GM12875 (cell line): ENCODE measurements around the gene ST14.

Experiments
- H3K4me3 ChIP-seq: one replicate; pipeline ENCODE4 v1.5.1; 2011; ENCODE audit warnings: low read depth, low read length, control low read depth
- CTCF ChIP-seq: IDR thresholded peaks from 2 replicates; pipeline ENCODE4 v1.5.1; 2011; ENCODE audit warnings: low read depth, mild to moderate bottlenecking, control low read depth, inconsistent platforms, low read length, moderate library complexity, borderline replicate concordance; ENCODE audit not compliant: insufficient read depth

Gene ST14

DNA sequence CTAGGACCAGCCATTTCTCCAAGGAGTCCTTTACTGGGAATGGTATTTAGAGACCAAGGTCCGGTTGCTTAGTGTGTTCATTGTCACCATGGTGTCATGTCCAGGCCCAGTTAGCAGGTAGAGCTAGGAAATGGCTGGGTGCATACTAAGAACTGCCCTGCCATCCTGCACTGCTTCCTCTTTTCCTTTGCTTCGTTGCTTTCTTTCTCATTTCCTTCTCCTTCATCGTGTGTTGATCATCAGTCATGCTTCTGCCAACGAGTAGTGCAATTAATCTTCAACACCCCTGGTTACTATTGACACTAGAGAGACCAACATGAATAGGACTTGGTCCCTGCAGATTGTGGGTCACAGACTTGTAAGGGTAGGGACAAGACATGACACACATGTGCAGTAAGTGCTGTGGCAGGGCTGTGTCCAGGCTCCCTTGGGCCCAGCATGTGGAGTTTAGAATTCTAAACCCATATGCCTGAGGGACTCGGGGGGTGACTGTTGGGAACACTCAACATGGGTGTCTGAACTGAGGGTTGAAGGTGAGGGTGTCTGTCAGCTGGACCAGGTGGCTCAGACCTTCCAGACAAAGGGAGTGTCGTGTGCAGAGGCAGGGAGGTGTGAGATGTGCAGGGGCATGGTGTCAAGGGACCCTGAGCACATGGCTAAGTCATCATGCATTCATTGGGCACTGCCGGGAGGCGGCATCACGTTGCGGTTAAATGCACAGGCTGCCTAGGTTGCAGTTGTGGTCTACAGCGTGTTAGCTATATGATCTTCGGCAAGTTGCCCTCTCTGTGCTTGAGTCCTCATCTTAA is 42.6 kb downstream of the ST14 start:
- H3K4me3 ChIP-seq: no peak overlapping the region
- no peak for TF ChIP-seq CTCF

- TF ChIP-seq CTCF: no peak
- H3K4me3 ChIP-seq: no peak overlapping the region
These were observed 43.5 kb downstream of the ST14 start for GRCh38 chr11:130202818-130203689.

GRCh38 chr11:130203766-130204702 is 44.5 kb downstream of the ST14 start:
- no peak for TF ChIP-seq CTCF
- H3K4me3 ChIP-seq: no peak overlapping the region

DNA sequence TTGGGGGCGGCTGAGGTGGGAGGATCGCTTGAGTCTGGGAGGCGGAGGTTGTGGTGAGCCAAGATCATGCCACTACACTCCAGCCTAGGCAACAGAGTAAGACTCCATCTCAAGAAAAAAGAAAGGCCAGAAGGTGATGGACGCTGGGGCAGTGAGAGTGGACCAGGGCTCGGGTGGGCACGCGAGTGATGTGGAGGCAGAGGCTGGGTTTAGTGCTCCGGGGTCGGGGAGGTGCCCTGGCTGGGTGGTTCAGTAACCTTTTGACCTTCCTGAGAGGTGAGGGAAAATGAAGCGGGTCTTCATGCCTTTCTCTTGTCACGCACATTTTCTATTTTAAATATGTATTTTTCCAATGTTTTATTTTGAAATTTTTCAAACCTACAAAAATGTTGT is 45.1 kb downstream of the ST14 start:
- no peak for TF ChIP-seq CTCF
- H3K4me3 ChIP-seq: no peak overlapping the region

- no peak for TF ChIP-seq CTCF
- no peak overlapping the region for H3K4me3 ChIP-seq
These were observed 46.6 kb downstream of the ST14 start for GRCh38 chr11:130206141-130206540.

DNA sequence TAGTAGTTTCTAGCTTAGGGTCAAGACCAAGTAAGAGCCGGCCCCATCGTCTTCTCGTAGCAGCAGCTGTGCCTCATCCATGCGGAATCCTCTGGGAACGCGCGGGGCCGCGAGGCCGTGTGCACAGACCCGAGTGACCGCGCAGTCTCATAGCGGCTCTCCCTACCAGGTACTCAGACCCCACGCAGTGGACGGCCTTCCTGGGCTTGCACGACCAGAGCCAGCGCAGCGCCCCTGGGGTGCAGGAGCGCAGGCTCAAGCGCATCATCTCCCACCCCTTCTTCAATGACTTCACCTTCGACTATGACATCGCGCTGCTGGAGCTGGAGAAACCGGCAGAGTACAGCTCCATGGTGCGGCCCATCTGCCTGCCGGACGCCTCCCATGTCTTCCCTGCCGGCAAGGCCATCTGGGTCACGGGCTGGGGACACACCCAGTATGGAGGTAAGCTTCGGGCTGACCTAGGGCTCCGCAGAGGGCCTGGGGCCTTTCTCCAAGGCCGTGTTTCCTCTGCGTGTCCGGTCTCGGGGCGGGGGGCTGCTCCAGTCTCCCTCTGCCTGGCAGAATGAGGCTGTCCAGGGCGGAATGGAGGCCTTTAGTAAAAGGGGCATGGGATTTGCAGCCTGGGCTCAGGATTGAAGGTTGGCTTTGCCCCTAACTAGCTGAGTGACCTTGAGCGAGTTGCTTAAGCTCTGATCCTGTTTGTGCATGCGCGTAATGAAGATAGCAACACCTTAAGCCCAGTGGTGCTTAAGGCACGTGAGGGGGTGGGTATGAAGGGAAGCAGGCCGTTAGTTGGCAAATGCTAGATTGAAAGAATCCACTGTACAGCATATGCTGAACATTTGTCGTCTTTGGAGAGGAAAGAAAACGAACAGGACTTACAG is 48.9 kb downstream of the ST14 start:
- H3K4me3 ChIP-seq: no peak overlapping the region
- no peak for TF ChIP-seq CTCF
